HCT116 (cell line): Measurements from ENCODE around the gene AACS. TPM values are rescaled to one million over a fixed set of nuclear protein-coding genes. Genes with fewer than 3 reads are reported as not detected.

Experiments
- ATAC-seq: fragments of 200-7000 bp; cut with Tn5 transposase; 2 replicates; pipeline ENCODE4 v1.9.1; 2020; ENCODE audit warnings: mild to moderate bottlenecking, moderate library complexity
- BruUV-seq: library from RNA; stranded (reverse); fragments of 400-500 nt; replicated peaks from 2 replicates; lab custom pipeline; 2021; lab: Mats Ljungman, UMichigan
- CTCF ChIA-PET: fragments of 300-600 bp; sonication (Branson Sonifier 250); formaldehyde crosslinking; loops from one replicate; lab custom pipeline; 2021; ENCODE audit warnings: antibody characterized with exemption; lab: Charles Lee
- POLR2A ChIA-PET: fragments of 300-600, 350-600 bp; sonication (Branson Sonifier 250); formaldehyde crosslinking; loops from one replicate; lab custom pipeline; 2021; ENCODE audit warnings: antibody characterized with exemption; lab: Charles Lee
- RAD21 ChIA-PET, 2 experiments: fragments of 300-600 bp; sonication (Branson Sonifier 250); formaldehyde crosslinking; loops; one replicate each; lab custom pipeline; 2023; ENCODE audit warnings: low total read pairs in 2 of 2; ENCODE audit not compliant: uncharacterized antibody in 2 of 2, unreplicated experiment in 2 of 2, low non-redundant PET in 1 of 2; lab: Charles Lee
- DNase-seq: peaks from one replicate; pipeline ENCODE4 v3.0.0-alpha.2; 2010; ENCODE audit warnings: low read depth, low spot score
- H2AFZ ChIP-seq: fragments of 200-600 bp; shearing (Covaris generic), sonication (generic); 2 replicates; pipeline ENCODE4 v1.6.1; 2017; ENCODE audit warnings: low read depth, mixed run types, mixed read lengths, antibody characterized with exemption, low read length; ENCODE audit not compliant: poor library complexity, severe bottlenecking
- H3K27ac ChIP-seq: 2 replicates; pipeline ENCODE4 v1.5.1; 2012; ENCODE audit warnings: low read depth, low read length
- H3K27me3 ChIP-seq: fragments of 200-600 bp; sonication (generic); 2 replicates; pipeline ENCODE4 v1.6.1; 2016; ENCODE audit warnings: mixed run types, low read length, mixed read lengths; ENCODE audit not compliant: insufficient read depth
- H3K36me3 ChIP-seq, 2 experiments: fragments of 200-500 bp in 1 of 2; fragments of 200-600 bp in 1 of 2; sonication (Bioruptor generic) in 1 of 2; sonication (generic) in 1 of 2; 2 replicates each; pipeline versions ENCODE4 v1.5.1 to v1.6.1; 2014 to 2016; ENCODE audit warnings: low read length in 2 of 2, inconsistent platforms in 1 of 2, mixed read lengths in 1 of 2, mixed run types in 1 of 2; ENCODE audit not compliant: insufficient read depth in 2 of 2, control insufficient read depth in 1 of 2
- H3K4me1 ChIP-seq, 2 experiments: fragments of 200-600 bp in 1 of 2; sonication (generic) in 1 of 2; 2 replicates each; pipeline versions ENCODE4 v1.5.1 to v1.6.1; 2012 to 2017; ENCODE audit warnings: low read length in 2 of 2, inconsistent platforms in 1 of 2, mild to moderate bottlenecking in 1 of 2, mixed read lengths in 1 of 2, mixed run types in 1 of 2, moderate library complexity in 1 of 2; ENCODE audit not compliant: insufficient read depth in 2 of 2, control insufficient read depth in 1 of 2
- H3K4me2 ChIP-seq: fragments of 200-600 bp; sonication (generic); 2 replicates; pipeline ENCODE4 v1.6.1; 2017; ENCODE audit warnings: mixed run types, low read length, mixed read lengths
- H3K4me3 ChIP-seq, 2 experiments: fragments of 200-600 bp in 1 of 2; sonication (generic) in 1 of 2; replicated peaks in 1 of 2; 2 replicates each; pipeline ENCODE4 v1.5.1; 2011 to 2016; ENCODE audit warnings: low read length in 2 of 2, control low read depth in 1 of 2, low read depth in 1 of 2, mild to moderate bottlenecking in 1 of 2, mixed read lengths in 1 of 2, mixed run types in 1 of 2
- H3K79me2 ChIP-seq: fragments of 200-600 bp; sonication (generic); 2 replicates; pipeline ENCODE4 v1.6.1; 2017; ENCODE audit warnings: mild to moderate bottlenecking, mixed run types, low read length, moderate library complexity, mixed read lengths; ENCODE audit not compliant: insufficient read depth
- H3K9ac ChIP-seq: fragments of 200-600 bp; sonication (generic); 2 replicates; pipeline ENCODE4 v1.6.1; 2016; ENCODE audit warnings: low read length, mixed read lengths
- H3K9me2 ChIP-seq: fragments of 200-600 bp; sonication (generic), shearing (Covaris generic); 2 replicates; pipeline ENCODE4 v1.6.1; 2017; ENCODE audit warnings: mixed run types, mild to moderate bottlenecking, moderate library complexity; ENCODE audit not compliant: insufficient read depth
- H3K9me3 ChIP-seq, 2 experiments: fragments of 200-500 bp in 1 of 2; fragments of 200-600 bp in 1 of 2; sonication (Bioruptor generic) in 1 of 2; sonication (generic) in 1 of 2; 2 replicates each; pipeline ENCODE4 v1.6.1; 2014 to 2017; ENCODE audit warnings: low read length in 2 of 2, mixed read lengths in 2 of 2, inconsistent platforms in 1 of 2, low read depth in 1 of 2, mild to moderate bottlenecking in 1 of 2, mixed run types in 1 of 2, moderate library complexity in 1 of 2; ENCODE audit not compliant: control insufficient read depth in 1 of 2, insufficient read depth in 1 of 2
- H4K20me1 ChIP-seq: fragments of 200-600 bp; sonication (generic), shearing (Covaris generic); 2 replicates; pipeline ENCODE4 v1.6.1; 2017; ENCODE audit warnings: mixed run types, mild to moderate bottlenecking, moderate library complexity; ENCODE audit not compliant: insufficient read depth
- CBX3 ChIP-seq: IDR thresholded peaks from 2 replicates; pipeline ENCODE4 v1.6.1; 2012; ENCODE audit warnings: low read depth
- CEBPB ChIP-seq: IDR thresholded peaks from 2 replicates; pipeline ENCODE4 v1.6.1; 2012; ENCODE audit warnings: low read depth
- ELF1 ChIP-seq: IDR thresholded peaks from 2 replicates; pipeline ENCODE4 v1.6.1; 2012; ENCODE audit warnings: low read depth, borderline replicate concordance
- EZH2phosphoT487 ChIP-seq: fragments of 200-600 bp; IDR thresholded peaks from 2 replicates; pipeline ENCODE4 v1.6.1; 2018; ENCODE audit warnings: antibody characterized with exemption, borderline replicate concordance
- FOSL1 ChIP-seq: IDR thresholded peaks from 2 replicates; pipeline ENCODE4 v1.6.1; 2012; ENCODE audit warnings: low read depth
- JUND ChIP-seq: IDR thresholded peaks from 2 replicates; pipeline ENCODE4 v1.6.1; 2012
- MAX ChIP-seq: IDR thresholded peaks from 2 replicates; pipeline ENCODE4 v1.6.1; 2012
- POLR2A ChIP-seq: IDR thresholded peaks from 2 replicates; pipeline ENCODE4 v1.7.0; 2011; ENCODE audit warnings: borderline replicate concordance; ENCODE audit not compliant: insufficient read depth, insufficient read length; ENCODE audit errors: extremely low read depth
- POLR2AphosphoS5 ChIP-seq: IDR thresholded peaks from 2 replicates; pipeline ENCODE4 v1.6.1; 2011; ENCODE audit warnings: mild to moderate bottlenecking, low read depth, low read length, moderate library complexity
- RAD21 ChIP-seq: IDR thresholded peaks from 2 replicates; pipeline ENCODE4 v1.6.1; 2012; ENCODE audit warnings: low read depth, mild to moderate bottlenecking
- REST ChIP-seq: IDR thresholded peaks from 2 replicates; pipeline ENCODE4 v1.6.1; 2012; ENCODE audit warnings: low read depth
- TCF7L2 ChIP-seq: IDR thresholded peaks from 2 replicates; pipeline ENCODE4 v1.7.0; 2011; ENCODE audit warnings: borderline replicate concordance, inconsistent platforms; ENCODE audit not compliant: insufficient read depth, insufficient read length; ENCODE audit errors: extremely low read depth
- ZFX ChIP-seq: fragments of 450-650 bp; IDR thresholded peaks from 2 replicates; pipeline ENCODE4 v1.6.1; 2017
- intact Hi-C: fragments of 100-400 bp; cut with micrococcal nuclease; formaldehyde crosslinking; loops from 2 replicates; pipeline ENCODE4 v1.10.0; 2022
- total RNA-seq: library from RNA; stranded (reverse); gene quantifications from one replicate; pipeline ENCODE4 v1.2.1, GENCODE V29; 2021; ENCODE audit not compliant: unreplicated experiment
- TF ChIP-seq, protein P1 (sequence below): IDR thresholded peaks from 2 replicates; pipeline ENCODE4 v1.6.1; 2011; ENCODE audit warnings: mild to moderate bottlenecking, low read length, moderate library complexity; ENCODE audit not compliant: insufficient replicate concordance; ENCODE audit errors: extremely low read depth
- TF ChIP-seq, protein P2 (sequence below): IDR thresholded peaks from 2 replicates; pipeline ENCODE4 v1.6.1; 2012

Gene AACS
- total RNA-seq, 1 experiment from 2014 or later, result 16.0 TPM

DNA sequence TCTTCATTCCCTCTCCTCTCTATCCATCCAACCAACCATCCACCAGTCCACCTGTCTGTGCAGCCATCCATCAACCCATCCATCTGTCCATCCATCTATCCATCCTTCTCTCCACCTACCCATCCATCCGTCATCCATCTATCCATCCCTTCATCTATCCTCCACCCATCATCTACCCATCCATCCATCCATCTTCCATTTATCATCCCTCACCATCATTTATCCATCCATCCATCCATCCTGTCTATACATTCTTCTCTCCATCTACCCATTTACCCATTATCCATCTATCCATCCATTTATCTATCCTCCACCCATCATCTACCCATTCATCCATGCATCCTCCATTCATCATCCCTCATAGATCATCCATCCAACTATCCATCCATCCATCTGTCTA lies 24.4 kb downstream of the AACS start:
- Histone ChIP-seq H3K36me3 (peaks cover 13 to 16% of the 10 kb centered on the region in 2 experiments; a peak in 3 of 4 replicates), H3K4me2 (no peak overlapping the region), H3K9ac (no peak overlapping the region), H3K9me3 (no peaks in the 10 kb centered on the region), H3K9me2 (no peaks in the 10 kb centered on the region), H3K27me3 (no peaks in the 10 kb centered on the region), H4K20me1 (no peaks in the 10 kb centered on the region), H2AFZ (no peak overlapping the region), H3K4me1 (no peaks in the 10 kb centered on the region), H3K4me3 (no peak overlapping the region), H3K27ac (no peak overlapping the region), H3K79me2 (no peaks in the 10 kb centered on the region)
- ATAC-seq (no peak), DNase-seq (no peak)
- BruUV-seq, result no TSS peak
- TF ChIP-seq, protein P1, sequence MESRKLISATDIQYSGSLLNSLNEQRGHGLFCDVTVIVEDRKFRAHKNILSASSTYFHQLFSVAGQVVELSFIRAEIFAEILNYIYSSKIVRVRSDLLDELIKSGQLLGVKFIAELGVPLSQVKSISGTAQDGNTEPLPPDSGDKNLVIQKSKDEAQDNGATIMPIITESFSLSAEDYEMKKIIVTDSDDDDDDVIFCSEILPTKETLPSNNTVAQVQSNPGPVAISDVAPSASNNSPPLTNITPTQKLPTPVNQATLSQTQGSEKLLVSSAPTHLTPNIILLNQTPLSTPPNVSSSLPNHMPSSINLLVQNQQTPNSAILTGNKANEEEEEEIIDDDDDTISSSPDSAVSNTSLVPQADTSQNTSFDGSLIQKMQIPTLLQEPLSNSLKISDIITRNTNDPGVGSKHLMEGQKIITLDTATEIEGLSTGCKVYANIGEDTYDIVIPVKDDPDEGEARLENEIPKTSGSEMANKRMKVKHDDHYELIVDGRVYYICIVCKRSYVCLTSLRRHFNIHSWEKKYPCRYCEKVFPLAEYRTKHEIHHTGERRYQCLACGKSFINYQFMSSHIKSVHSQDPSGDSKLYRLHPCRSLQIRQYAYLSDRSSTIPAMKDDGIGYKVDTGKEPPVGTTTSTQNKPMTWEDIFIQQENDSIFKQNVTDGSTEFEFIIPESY, result no peak
- TF ChIP-seq RAD21, result no peak
- no peak for TF ChIP-seq POLR2AphosphoS5
- TF ChIP-seq CBX3, result no peak
- TF ChIP-seq JUND, result no peak
- no peak for TF ChIP-seq MAX
- TF ChIP-seq ELF1, result no peak
- TF ChIP-seq CEBPB, result no peak
- TF ChIP-seq TCF7L2, result no peak
- no peak for TF ChIP-seq ZFX
- no peak for TF ChIP-seq FOSL1
- no peak for TF ChIP-seq EZH2phosphoT487
- TF ChIP-seq REST, result no peak
- no peak for TF ChIP-seq POLR2A
- TF ChIP-seq, protein P2, sequence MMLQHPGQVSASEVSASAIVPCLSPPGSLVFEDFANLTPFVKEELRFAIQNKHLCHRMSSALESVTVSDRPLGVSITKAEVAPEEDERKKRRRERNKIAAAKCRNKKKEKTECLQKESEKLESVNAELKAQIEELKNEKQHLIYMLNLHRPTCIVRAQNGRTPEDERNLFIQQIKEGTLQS, result no peak
- ChIA-PET CTCF (no interaction called here), POLR2A (no interaction called here), RAD21 (no interaction called here)
- intact Hi-C loops, result no loop called here
